Lung (tissue), 12 donors: ENCODE measurements around the gene FAM3D. TPM values are rescaled to one million over a fixed set of nuclear protein-coding genes. Genes with fewer than 3 reads are reported as not detected.

Experiments
- ATAC-seq: fragments of 200-7000 bp; cut with Tn5 transposase; one replicate; pipeline ENCODE4 v1.9.1; 2020; ENCODE audit warnings: moderate number of reproducible peaks; ENCODE audit not compliant: insufficient read depth, low FRiP score
- DNase-seq, 3 donors: peaks; one replicate each; pipeline ENCODE4 v3.0.0-alpha.2; 2013 to 2017
- H3K27ac ChIP-seq, 2 donors: one replicate each; pipeline ENCODE4 v1.5.1; 2013; ENCODE audit warnings: mild to moderate bottlenecking in 2 of 2, moderate library complexity in 2 of 2, control low read depth in 1 of 2, inconsistent platforms in 1 of 2, low read depth in 1 of 2, low read length in 1 of 2
- H3K27me3 ChIP-seq, 3 donors: one replicate each; pipeline ENCODE4 v1.5.1; 2013; ENCODE audit warnings: low read length in 2 of 3; ENCODE audit not compliant: control insufficient read depth in 3 of 3, insufficient read depth in 3 of 3
- H3K36me3 ChIP-seq, 4 donors: one replicate each; pipeline ENCODE4 v1.5.1; 2013; ENCODE audit warnings: low read length in 4 of 4, mild to moderate bottlenecking in 1 of 4, moderate library complexity in 1 of 4; ENCODE audit not compliant: control insufficient read depth in 4 of 4, insufficient read depth in 4 of 4
- H3K4me1 ChIP-seq, 5 donors: one replicate each; pipeline ENCODE4 v1.5.1; 2013; ENCODE audit warnings: low read length in 5 of 5, mild to moderate bottlenecking in 2 of 5, moderate library complexity in 1 of 5; ENCODE audit not compliant: control insufficient read depth in 5 of 5, insufficient read depth in 5 of 5
- H3K4me3 ChIP-seq: one replicate; pipeline ENCODE4 v1.5.1; 2013; ENCODE audit warnings: mild to moderate bottlenecking, control low read depth, moderate library complexity
- H3K9ac ChIP-seq, 2 donors: one replicate each; pipeline ENCODE4 v1.5.1; 2013; ENCODE audit warnings: low read length in 2 of 2, control low read depth in 1 of 2; ENCODE audit not compliant: insufficient read depth in 1 of 2
- H3K9me3 ChIP-seq, 4 donors: one replicate each; pipeline ENCODE4 v1.5.1; 2013; ENCODE audit warnings: low read length in 3 of 4, mild to moderate bottlenecking in 1 of 4, moderate library complexity in 1 of 4; ENCODE audit not compliant: control insufficient read depth in 4 of 4, insufficient read depth in 3 of 4
- WGBS, 2 donors: extraction: QIAGEN DNeasy Blood & Tissue Kit; methylation state at CpG; one replicate each; pipeline ENCODE4 v1.1.7; 2013; 5-methylcytosine and 5-hydroxymethylcytosine counted together
- polyA plus RNA-seq, 2 donors: library from polyadenylated mRNA; stranded (reverse); fragments of 200-250 nt; gene quantifications; one replicate each; pipeline ENCODE4 v1.2.1, GENCODE V29; 2013
- total RNA-seq, 2 donors: library from RNA; depleted of rRNA in 1 of 2; stranded (reverse); fragments of >200 nt in 1 of 2; gene quantifications; one replicate each; pipeline ENCODE4 v1.2.1, GENCODE V29; 2014 to 2021
- TF ChIP-seq, protein P1 (sequence below): IDR thresholded peaks from 2 replicates; pipeline ENCODE4 v1.5.1; 2012; ENCODE audit warnings: mild to moderate bottlenecking; ENCODE audit errors: control extremely low read depth, extremely low read depth
- donor health status: control.
- donor health status: control.
- donor health status: Bipolar disorder and iron deficiency.
- donor health status: healthy.
- donor health status: DM: yes; HTN: yes; CAD: no.

FAM3D gene
- total and polyA plus RNA-seq, 4 donors: 3.2 to 15.1 (median 11.6) TPM

- no peak overlapping the region for H3K27ac ChIP-seq
- no peak overlapping the region for H3K4me3 ChIP-seq
- TF ChIP-seq, protein P1, sequence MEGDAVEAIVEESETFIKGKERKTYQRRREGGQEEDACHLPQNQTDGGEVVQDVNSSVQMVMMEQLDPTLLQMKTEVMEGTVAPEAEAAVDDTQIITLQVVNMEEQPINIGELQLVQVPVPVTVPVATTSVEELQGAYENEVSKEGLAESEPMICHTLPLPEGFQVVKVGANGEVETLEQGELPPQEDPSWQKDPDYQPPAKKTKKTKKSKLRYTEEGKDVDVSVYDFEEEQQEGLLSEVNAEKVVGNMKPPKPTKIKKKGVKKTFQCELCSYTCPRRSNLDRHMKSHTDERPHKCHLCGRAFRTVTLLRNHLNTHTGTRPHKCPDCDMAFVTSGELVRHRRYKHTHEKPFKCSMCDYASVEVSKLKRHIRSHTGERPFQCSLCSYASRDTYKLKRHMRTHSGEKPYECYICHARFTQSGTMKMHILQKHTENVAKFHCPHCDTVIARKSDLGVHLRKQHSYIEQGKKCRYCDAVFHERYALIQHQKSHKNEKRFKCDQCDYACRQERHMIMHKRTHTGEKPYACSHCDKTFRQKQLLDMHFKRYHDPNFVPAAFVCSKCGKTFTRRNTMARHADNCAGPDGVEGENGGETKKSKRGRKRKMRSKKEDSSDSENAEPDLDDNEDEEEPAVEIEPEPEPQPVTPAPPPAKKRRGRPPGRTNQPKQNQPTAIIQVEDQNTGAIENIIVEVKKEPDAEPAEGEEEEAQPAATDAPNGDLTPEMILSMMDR: no peak
- DNase-seq (no peak), ATAC-seq (no peak)
- no peaks in the 10 kb centered on the region for H3K9me3 ChIP-seq
- peaks cover 0 to 34% (median 17%) of the 10 kb centered on the region in 5 donors for H3K4me1 ChIP-seq
- no peaks in the 10 kb centered on the region for H3K27me3 ChIP-seq
- no peak overlapping the region for H3K9ac ChIP-seq
- H3K36me3 ChIP-seq: no peaks in the 10 kb centered on the region
- WGBS, 2 donors: 89 to 93% methylated on average over 9 of the region's 9 CpGs
Observed at GRCh38 chr3:58625196-58625824, 41.3 kb downstream of the FAM3D start.

DNA sequence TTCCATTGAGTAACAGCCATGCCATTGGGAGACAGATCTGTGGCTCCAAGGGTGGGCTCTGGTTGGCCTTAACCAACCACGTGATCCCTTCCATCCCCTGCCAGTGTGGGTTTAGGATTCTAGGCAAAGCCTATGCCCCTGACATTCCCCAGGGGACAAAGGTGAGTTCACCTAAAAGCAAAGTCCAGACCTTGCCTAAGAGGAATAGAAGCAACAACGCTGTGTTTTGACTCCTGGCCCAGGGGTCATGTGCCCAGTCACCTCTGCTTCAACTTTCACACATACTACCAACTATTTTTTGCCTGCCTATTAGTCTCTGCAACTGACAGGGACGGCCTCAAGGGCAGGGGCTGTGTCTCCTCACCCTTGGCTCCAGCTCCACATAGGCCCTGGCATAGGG, 42.0 kb downstream of the FAM3D start:
- no peaks in the 10 kb centered on the region for H3K27me3 ChIP-seq
- no peak overlapping the region for H3K9ac ChIP-seq
- ATAC-seq: no peak
- TF ChIP-seq, protein P1: no peak
- DNase-seq: no peak
- no peak overlapping the region for H3K27ac ChIP-seq
- H3K4me3 ChIP-seq: no peak overlapping the region
- no peaks in the 10 kb centered on the region for H3K36me3 ChIP-seq
- H3K9me3 ChIP-seq: no peaks in the 10 kb centered on the region
- 71 to 75% methylated on average over 3 of the region's 3 CpGs for WGBS, 2 donors
- peaks cover 0 to 28% (median 17%) of the 10 kb centered on the region in 5 donors for H3K4me1 ChIP-seq

DNA sequence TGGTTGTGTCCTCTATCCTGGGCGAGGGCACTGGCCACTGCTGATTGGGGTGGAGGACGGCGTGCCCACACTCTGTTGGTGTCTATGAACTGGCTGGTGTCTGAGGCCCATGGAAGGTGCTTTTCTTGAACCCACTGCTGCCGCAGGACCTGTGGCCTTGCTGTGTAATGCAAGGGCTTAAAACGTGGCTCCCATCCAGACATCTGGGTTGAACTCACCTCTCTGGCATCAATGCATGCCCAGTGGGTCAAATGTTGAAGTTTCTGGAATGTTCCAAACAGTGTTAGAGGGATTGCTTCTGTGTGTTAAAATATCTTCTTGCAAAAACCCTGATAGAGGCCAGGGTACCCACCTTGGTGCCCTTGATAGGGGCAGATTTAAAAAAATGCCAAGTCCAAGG, 42.6 kb downstream of the FAM3D start:
- no peaks in the 10 kb centered on the region for H3K9me3 ChIP-seq
- no peaks in the 10 kb centered on the region for H3K27me3 ChIP-seq
- no peak for DNase-seq
- H3K9ac ChIP-seq: no peak overlapping the region
- H3K36me3 ChIP-seq: no peaks in the 10 kb centered on the region
- no peak overlapping the region for H3K27ac ChIP-seq
- ATAC-seq: no peak
- TF ChIP-seq, protein P1: no peak
- H3K4me3 ChIP-seq: no peak overlapping the region
- WGBS, 2 donors: 85 to 86% methylated on average over 5 of the region's 5 CpGs
- H3K4me1 ChIP-seq: peaks cover 0 to 22% (median 15%) of the 10 kb centered on the region in 5 donors

DNA sequence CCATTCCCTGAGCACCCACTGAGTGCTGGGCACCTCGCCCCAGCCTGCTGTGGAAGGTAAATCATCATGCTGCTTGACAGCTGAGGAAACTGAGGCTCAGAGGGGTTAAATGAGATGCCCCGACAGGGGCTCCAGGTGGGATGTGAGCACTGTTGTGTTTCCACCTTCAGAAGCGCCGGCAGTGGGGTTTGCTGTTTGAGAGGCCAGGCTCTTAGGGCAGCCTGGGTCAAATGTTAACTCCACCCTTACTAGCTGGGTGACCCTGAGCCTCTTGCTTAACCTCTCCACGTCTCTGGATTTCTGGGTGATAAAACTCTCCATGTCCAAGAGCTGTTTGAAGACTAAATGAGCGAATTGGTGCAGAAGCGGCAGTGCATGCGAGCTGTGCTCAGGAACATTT, 43.1 kb downstream of the FAM3D start:
- no peak overlapping the region for H3K9ac ChIP-seq
- 72 to 77% methylated on average over 8 of the region's 8 CpGs for WGBS, 2 donors
- H3K27me3 ChIP-seq: no peaks in the 10 kb centered on the region
- ATAC-seq (no peak), DNase-seq (no peak)
- TF ChIP-seq, protein P1: no peak
- peaks cover 0 to 18% (median 14%) of the 10 kb centered on the region in 5 donors for H3K4me1 ChIP-seq
- H3K36me3 ChIP-seq: no peaks in the 10 kb centered on the region
- no peak overlapping the region for H3K27ac ChIP-seq
- no peak overlapping the region for H3K4me3 ChIP-seq
- no peaks in the 10 kb centered on the region for H3K9me3 ChIP-seq
